HG03064 (cell line): Measurements from ENCODE around the gene ATP11C.

Experiments
- ATAC-seq: cut with Tn5 transposase; IDR thresholded peaks from one replicate; pipeline ENCODE4 v1.9.1; 2021; ENCODE audit warnings: low read depth; ENCODE audit not compliant: unreplicated experiment

ATP11C gene

DNA sequence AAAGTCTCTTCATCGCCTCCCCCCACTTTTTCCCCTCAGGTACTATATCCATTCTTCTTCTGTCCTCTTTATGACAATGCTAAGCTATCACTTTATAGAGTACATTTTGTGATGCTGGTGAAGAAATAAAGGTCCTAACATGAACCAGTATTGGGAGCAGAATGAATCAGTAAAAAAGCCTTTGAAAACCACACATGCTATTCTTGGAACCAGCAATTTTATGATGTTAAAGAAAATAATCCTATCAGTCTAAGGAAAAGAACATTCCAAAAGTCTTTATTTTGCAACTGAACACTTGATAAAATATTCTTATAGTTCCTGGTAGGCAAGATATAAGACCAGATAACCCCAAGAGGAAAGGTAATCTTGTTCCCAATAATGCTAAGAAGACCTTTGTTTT lies 117.1 kb downstream of the ATP11C start:
- no peak for ATAC-seq

DNA sequence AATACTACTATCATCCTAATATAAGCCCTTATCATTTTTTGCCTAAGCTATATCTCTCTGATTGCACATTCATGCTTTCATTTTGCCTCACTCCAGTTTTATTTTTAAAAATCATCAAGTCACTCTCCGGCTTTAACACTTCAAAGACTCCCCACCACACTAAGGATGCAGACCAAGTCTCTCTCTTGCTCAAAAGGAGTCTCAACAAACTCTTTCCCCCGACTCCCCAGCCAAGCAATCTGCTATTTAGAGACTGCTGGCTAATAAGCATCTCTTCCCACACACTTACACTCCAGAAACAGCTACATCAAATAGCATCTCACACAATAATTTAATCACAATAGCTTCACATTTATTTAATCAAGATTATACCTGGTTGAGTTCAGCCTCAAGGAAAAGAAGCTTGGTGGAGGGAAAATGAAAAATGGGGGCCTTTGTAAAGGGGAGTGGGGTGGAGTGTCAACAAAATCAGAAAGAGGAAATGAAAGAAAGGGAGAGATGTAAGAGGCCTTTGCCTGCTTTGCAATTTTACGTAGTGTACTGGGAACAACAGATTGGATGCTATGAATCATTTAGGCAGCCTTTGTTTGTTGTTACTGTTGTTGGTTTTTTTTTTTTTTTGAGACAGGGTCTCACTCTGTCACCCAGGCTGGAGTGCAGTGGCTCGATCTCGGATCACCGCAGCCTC lies 120.8 kb downstream of the ATP11C start:
- no peak for ATAC-seq

DNA sequence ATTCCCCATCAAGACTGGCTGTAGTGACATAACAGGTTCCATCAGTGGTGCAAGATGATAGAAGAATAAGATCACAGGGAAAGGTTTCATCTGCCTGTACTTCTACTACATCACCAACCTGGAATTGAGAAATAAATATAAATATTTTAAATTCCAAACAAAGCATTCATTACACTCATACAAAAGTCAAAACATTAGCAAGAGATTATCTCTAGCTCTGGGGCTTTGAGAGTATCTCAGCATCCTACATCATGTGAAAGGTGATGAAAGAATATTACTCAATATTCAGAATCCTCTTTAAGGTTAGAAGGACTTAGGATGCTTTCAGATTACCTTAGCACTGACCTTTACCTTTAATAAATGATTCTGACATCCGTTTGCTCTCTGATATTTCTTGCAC lies 128.4 kb downstream of the ATP11C start:
- ATAC-seq, result no peak

DNA sequence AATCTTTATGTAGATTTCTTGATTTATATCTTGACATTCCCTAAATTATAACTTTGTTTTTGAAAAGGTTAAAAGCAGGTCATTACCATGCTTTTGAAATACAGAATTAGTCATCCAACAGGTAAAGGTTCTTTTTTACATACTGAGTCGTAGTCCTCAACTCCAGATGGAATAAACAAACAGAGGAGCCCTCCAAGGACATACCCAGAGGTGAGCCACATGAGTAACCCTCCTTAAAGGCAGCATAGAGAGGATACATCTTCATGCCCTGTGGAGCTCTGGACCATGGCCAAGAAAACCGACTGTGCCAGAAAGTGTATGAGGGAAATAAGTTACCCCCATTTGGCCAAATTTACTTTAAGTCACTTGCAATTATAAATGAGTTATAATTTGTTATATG lies 129.6 kb downstream of the ATP11C start:
- ATAC-seq, result no peak

DNA sequence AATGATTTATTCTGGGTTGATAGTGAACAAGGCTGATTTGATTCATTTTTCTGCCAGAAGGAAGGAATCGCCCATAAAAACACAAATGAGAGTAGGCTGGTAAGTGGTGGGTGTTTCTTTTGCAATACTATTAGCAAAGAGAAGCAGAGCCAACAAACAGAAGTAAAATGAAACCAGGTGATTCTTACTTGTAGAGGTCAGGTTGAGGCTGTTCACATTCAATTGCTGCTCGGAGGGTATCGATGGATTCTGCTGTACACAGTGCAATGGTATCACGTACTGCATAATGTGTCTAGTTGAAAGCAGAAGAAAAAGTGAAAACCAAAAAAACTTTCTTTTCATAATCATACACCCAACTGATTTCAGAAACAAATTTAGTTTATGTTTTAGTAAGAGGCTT lies 130.8 kb downstream of the ATP11C start:
- no peak for ATAC-seq

DNA sequence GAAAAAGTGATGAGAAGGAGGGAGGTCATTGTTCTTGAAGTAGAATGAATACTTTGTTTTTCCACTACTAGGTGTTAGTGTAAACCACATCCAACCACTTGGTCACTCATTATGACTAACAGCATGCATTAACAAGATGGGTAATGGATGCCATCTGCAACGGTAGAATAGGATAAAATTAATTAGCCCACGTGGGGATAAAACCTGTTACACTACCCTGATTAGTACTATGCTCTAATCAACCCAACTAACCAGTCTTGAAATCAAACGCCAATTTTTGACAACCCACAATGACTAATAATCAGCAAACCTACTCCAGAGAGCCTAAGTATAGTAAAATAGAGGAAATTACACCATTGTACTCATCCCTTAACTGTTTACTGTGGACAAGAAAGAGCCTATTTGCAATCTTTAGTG lies 131.4 kb downstream of the ATP11C start:
- no peak for ATAC-seq

DNA sequence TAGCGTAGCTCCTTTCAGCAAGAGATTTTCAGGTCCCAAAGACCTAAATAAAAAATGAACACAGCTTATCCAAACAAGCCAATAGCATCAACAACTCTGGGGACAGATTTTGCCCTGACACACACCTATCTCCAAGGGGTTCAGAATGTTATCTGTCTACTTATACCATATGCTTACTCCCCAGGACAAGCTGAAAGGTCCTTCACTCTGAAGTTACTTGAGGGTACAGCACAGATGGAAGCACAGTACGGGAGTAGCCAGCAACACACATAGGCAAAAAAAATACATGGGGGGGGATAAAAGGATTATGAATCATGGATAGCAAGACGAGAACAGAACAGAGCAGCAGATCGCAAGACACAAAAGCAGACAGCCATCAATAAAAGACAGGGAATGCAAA lies 134.2 kb downstream of the ATP11C start:
- no peak for ATAC-seq

DNA sequence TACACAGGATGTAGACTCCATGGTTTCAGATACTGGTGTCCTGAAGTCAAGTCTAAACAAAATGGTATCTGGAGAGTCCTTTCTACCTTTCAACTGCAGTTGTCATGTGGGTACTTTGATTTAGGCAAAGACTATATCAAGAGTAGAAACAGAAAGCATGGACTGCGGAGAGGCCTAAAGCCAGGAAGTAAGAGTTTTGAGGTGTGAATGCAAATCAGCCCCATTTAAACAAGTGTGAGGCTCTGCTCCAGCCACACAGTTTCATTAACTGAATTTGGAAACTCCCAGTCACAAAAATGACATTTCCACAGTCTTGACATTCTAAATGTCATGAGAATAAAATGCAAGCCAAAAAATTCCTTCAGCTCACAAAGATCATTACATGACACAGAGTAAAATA lies 137.7 kb downstream of the ATP11C start:
- ATAC-seq, result peak; percentile 95

DNA sequence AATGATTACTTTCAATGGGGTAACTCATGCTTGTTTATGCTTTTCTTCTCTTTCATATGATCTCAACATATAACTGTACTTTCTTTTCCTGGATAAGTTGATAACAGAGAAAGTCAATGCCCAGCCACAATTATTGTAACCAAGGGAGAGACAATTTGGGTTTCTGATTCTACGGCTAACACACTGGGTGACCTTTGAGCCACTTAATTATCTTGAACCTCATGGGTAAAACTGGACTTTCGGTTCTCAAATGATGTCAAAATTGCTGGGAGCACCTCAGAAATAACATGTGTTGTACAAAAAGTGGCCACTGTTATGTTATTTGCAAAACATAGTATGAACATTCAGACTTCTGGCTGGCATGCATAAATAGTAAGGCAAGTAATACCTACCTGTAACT lies 145.3 kb downstream of the ATP11C start:
- no peak for ATAC-seq

DNA sequence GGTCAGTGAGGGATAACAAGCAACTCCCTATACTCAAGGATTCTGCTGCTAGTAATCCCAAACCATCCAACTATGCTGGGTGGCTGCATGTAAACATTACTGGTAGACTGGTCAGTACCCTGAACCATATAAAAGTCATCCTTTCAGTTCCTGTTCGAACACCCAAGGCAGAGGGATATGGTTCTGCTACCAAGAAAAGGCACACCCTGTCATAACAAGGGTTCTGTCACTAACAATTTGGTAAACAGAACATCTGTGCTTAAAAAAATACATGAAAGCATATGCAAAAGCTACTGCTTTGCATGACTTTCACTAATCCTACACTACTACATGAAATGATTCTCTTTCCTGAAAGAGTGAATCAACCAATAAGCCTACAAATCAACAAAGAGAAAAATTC lies 148.0 kb downstream of the ATP11C start:
- peak; percentile 95 for ATAC-seq

DNA sequence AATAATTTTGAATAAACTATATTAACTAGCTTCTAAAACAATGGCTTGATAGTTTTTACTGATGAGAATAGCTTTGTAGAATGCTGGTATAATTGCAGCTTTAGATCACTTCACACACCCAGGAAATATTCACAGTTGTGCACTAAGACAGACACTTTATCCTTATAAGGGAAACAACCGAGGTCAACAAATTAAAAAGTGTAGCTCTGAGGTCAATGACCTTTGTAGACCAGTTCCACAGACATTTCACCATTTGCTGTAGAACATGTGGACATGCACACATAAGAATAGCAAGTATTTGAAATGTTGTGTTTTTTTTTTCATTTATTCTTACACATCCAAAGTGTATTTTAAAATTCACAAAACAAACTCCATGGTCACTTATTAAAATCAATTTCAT lies 148.9 kb downstream of the ATP11C start:
- no peak for ATAC-seq

DNA sequence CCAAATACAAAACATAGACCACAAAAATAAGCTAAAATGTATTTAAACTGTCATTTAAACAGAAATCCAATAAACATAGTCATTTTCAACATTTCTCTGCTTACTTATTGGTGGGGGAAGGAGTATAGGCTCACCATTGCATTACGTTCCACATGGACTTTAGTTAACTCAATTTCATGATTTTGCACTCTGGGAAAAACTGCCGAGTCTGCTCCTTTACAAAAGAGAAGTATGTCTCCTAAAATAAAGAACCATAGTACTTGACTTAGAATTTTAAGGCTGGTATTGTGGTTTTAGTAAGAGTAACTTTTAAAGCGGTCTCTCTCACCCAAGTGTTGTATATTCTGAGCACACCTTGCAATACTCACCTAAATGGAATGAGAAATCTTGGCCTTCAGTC lies 149.8 kb downstream of the ATP11C start:
- no peak for ATAC-seq

DNA sequence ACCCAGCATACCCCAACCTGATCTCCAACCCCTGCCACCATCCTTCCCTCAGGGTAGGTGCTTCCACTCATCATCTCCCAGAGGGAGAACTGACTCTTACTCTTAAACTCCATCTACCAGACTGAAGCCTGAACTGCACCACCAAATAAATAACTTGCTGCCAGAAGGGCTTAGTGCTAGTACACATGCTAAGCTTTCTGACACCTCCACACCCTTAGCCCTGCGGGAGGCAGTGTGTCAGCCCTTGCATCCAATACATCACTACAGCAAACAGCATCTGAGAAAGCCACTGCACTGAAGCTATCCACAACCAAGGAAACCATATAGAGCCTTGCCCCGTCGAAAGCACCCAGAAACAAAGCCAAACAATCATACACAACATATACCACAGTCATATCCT lies 156.3 kb downstream of the ATP11C start:
- no peak for ATAC-seq

DNA sequence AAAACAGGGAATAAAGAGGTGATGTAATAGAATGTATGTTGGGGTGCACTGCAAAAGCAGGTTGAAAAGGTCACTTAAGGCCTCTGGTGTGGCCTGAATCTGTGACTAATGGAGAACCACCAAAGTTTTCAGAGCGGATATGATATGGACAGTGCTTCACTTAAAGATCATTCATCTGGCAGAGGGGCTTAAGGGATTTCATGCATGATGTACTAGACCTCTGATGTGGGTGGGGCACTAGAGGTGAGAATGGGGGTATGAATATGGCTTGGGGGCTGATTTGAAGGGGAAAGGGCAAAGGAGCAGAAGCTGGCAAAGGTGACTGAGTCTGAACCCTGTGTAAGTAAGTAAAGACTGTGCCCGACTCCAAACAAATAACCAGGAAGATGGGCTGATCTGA lies 162.5 kb downstream of the ATP11C start:
- no peak for ATAC-seq

DNA sequence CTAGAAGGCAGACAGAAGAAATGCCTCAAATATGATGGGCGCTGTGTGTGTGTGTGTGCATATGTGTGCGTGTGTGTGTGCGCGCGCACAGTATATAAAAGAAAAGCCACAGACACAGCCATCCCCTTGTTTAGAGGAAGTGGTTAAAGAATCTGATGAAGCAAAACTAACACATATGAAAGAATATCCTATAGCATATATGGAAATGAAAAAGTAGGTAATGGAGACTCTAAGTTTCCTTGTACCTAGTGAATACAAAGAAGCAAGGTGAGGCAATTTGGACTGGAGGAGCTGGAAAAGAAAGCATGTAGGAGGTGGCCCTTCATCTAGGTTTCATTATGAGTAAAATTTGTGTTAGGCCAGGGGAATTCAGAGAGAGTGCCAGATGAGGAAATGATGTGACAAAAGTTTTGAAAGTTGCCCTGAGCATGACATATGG lies 166.3 kb downstream of the ATP11C start:
- ATAC-seq, result peak; percentile 71

DNA sequence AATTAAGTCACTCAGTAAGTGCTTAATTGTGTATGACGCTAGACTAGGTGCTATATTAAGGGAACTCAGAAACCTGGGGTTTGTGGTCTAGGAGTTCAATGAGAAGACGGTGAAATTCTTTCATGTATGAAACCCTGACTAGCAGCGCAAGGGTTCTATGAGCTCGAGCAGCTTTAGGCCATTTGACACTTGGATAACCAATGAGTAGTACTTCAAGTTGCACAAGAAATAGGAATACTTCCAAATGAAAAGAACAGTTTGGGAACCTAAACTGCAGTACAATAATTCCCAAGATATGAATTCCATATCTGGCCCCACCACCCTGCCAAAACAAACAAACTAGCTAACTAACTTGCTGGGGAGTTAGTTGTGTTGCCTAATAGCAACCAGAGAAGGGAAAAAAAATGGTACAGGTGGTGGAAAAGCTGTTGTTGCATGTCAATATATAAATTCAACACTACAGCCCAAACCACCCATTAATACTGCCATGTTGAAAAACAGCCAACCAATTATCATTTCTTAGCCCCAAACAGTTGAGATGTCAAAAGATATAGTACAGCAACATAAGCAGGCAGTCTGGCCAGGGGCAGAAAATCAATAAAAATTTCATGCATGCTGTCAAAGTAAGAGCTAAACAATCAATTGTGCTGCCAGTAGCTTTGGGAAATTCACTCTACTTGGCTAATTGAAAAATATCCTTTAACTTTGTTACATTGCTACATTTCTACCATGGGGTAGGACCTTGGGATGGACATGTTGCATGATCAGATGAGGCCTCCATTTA lies 170.3 kb downstream of the ATP11C start:
- no peak for ATAC-seq

DNA sequence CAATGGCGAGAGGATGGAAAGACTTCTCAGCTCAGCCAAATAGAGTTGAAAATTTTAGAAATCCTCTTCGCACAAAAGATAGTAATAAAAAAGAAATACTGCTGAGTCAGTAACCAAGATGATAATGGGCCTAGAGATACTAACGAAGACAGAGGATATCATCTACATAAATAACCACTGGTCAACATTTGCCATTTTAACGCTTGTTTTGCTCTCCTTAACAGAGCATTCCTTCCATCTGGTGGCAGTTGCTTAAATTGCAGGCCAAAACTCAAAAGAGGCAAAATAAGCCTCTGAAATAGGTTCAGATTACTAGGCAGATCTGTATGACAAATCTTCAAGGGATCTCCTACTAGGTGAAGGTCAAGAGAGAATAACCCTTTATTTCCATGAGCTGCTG lies 173.2 kb downstream of the ATP11C start:
- ATAC-seq, result no peak

DNA sequence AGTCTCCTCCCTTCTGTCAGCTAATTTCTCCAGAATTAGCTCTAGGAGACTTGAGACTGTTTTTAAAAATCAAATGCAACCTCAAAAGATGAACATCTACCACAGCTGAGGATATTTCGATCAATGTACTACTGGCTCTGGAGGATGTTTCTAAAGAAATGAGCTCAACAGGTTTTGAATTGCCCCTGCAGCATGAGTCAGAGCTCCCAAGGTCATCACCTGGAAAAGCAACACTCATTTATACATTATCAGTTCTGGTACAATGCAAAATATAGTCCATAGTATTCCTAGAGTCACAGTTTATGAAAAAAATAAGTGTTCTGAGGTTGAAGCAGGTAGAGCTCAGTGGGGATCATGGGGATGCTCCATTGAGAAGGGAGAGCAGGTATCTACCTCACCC lies 174.0 kb downstream of the ATP11C start:
- no peak for ATAC-seq

DNA sequence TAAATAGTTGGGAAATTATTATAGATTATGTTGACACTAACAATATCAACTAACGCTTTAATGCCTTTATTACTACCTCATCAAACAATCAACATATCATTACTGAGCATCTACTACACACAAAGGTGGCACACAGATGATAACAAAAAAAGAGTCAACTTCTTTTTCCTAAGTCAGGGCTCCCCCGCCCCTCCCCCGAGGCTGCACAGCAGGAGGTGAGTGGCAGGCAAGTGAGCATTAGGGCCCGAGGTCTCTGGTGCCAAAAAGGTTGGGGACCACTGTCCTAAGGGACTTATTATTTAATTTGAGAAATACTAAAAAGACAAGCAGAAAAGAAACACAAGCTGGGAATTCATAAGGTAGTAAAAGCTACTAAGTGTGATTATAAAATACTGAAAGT lies 174.6 kb downstream of the ATP11C start:
- no peak for ATAC-seq

DNA sequence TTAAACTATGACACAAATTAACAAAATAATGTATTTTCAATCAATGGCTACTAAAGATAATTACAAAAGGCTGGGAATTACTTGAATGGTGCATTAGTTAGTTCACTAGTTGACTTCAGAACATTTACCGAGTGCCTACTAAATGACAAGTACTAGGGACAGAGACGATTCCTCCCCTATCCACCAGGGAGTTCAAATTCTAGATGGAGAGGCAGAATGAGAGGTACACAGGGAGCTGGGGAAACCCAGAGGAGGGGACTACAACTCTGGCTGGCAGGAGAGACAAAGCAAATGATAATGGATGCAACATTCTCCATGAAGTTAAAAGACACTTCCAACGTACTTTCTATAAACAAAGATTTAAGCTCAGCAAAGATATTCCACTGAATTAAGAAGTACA lies 181.8 kb downstream of the ATP11C start:
- ATAC-seq, result no peak

DNA sequence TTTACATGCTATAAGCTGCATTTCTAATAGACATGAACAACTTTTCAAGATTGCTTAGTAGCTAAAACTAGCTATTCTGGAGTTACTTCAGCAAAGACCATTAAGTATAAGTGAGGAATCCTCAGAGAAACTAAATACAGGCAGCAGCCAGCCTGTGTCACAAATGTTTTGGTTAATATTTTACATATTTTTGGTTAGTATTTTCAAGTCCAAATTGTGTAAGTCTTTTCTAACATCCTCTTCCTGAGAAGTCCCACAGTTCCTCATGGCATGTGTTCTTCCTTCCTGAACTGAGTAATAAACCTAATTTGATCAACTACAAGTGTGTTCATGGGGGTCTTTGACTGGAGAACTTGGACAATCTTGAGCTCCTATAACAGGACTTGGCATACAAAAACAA lies 182.5 kb downstream of the ATP11C start:
- ATAC-seq, result no peak

DNA sequence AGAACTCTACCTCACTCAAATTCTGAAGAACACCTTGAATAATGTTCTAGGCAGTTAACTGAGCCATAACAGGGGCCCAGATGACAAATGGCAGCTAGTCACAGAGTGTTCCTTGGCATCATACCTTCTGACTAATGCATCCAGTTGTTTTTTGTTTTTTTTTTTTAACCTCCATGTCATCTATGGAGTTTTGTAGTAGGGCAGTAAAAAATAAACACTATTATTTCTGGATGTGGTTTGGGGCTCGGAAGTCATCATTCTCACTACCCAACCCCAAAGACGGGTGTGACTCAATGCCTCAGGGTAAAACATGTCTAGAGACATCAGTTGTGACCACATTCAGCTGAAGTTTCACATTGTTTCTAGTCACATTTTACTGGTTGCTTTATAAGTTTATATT lies 193.7 kb downstream of the ATP11C start:
- ATAC-seq, result peak; percentile 81
